ENCODE data around the gene PRPF6.
"Not testable (repeated sequence)": the region's sequence is repeated elsewhere in the genome, so short reads cannot be mapped to it uniquely, and the experiment has no call there.

PRPF6 gene

GRCh38 chr20:64000906-64001305 lies 20.0 kb downstream of the PRPF6 start:
- Histone ChIP-seq H3K4me1 (ENCODE audit: insufficient read depth, low read length) (no peaks in the 10 kb centered on the region), H3K9me3 (ENCODE audit: low read length) (no peaks in the 10 kb centered on the region), H3K9ac (ENCODE audit: low read length) (no peak overlapping the region), H3K4me3 (ENCODE audit: low read depth in 1 of 2, low read length in 2 of 2) (no peak overlapping the region), H3K27ac (ENCODE audit: low read depth, low read length) (no peak overlapping the region), H3K27me3 (ENCODE audit: control insufficient read depth in 1 of 2, insufficient read depth in 2 of 2, low read length in 2 of 2) (no peaks in the 10 kb centered on the region), H3K36me3 (ENCODE audit: insufficient read depth, low read length) (peaks cover 70% of the 10 kb centered on the region)

GRCh38 chr20:64001607-64002011 lies 20.7 kb downstream of the PRPF6 start:
- H3K27ac ChIP-seq (ENCODE audit: low read depth, low read length), result no peak overlapping the region
- H3K4me3 ChIP-seq (ENCODE audit: low read depth in 1 of 2, low read length in 2 of 2), result no peak overlapping the region
- no peaks in the 10 kb centered on the region for H3K9me3 ChIP-seq (ENCODE audit: low read length)
- no peaks in the 10 kb centered on the region for H3K27me3 ChIP-seq (ENCODE audit: control insufficient read depth in 1 of 2, insufficient read depth in 2 of 2, low read length in 2 of 2)
- no peaks in the 10 kb centered on the region for H3K4me1 ChIP-seq (ENCODE audit: insufficient read depth, low read length)
- H3K9ac ChIP-seq (ENCODE audit: low read length), result no peak overlapping the region
- H3K36me3 ChIP-seq (ENCODE audit: insufficient read depth, low read length), result peaks cover 65% of the 10 kb centered on the region

- H3K27ac ChIP-seq (ENCODE audit: low read depth, low read length), result no peak overlapping the region
- peaks cover 54% of the 10 kb centered on the region for H3K36me3 ChIP-seq (ENCODE audit: insufficient read depth, low read length)
- no peaks in the 10 kb centered on the region for H3K4me1 ChIP-seq (ENCODE audit: insufficient read depth, low read length)
These were observed 23.2 kb downstream of the PRPF6 start for GRCh38 chr20:64003960-64004725.

GRCh38 chr20:64005394-64005793 lies 24.5 kb downstream of the PRPF6 start:
- Histone ChIP-seq H3K4me3 (ENCODE audit: low read depth in 1 of 2, low read length in 2 of 2) (no peak overlapping the region), H3K27ac (ENCODE audit: low read depth, low read length) (no peak overlapping the region), H3K9me3 (ENCODE audit: low read length) (no peaks in the 10 kb centered on the region), H3K36me3 (ENCODE audit: insufficient read depth, low read length) (peaks cover 53% of the 10 kb centered on the region), H3K27me3 (ENCODE audit: control insufficient read depth in 1 of 2, insufficient read depth in 2 of 2, low read length in 2 of 2) (no peaks in the 10 kb centered on the region), H3K9ac (ENCODE audit: low read length) (no peak overlapping the region), H3K4me1 (ENCODE audit: insufficient read depth, low read length) (no peaks in the 10 kb centered on the region)

More at GRCh38 chr20:64003960-64004725, 23.2 kb downstream of the PRPF6 start:
- Histone ChIP-seq H3K27me3 (ENCODE audit: control insufficient read depth in 1 of 2, insufficient read depth in 2 of 2, low read length in 2 of 2) (no peaks in the 10 kb centered on the region), H3K9ac (ENCODE audit: low read length) (no peak overlapping the region), H3K4me3 (ENCODE audit: low read depth in 1 of 2, low read length in 2 of 2) (no peak overlapping the region), H3K9me3 (ENCODE audit: low read length) (no peaks in the 10 kb centered on the region)

GRCh38 chr20:64006490-64006889 lies 25.6 kb downstream of the PRPF6 start:
- H3K9ac ChIP-seq (ENCODE audit: low read length), result no peak overlapping the region
- peaks cover 53% of the 10 kb centered on the region for H3K36me3 ChIP-seq (ENCODE audit: insufficient read depth, low read length)
- H3K4me1 ChIP-seq (ENCODE audit: insufficient read depth, low read length), result no peaks in the 10 kb centered on the region
- no peak overlapping the region for H3K4me3 ChIP-seq (ENCODE audit: low read depth in 1 of 2, low read length in 2 of 2)
- no peaks in the 10 kb centered on the region for H3K9me3 ChIP-seq (ENCODE audit: low read length)
- H3K27ac ChIP-seq (ENCODE audit: low read depth, low read length), result no peak overlapping the region
- no peaks in the 10 kb centered on the region for H3K27me3 ChIP-seq (ENCODE audit: control insufficient read depth in 1 of 2, insufficient read depth in 2 of 2, low read length in 2 of 2)

- H3K27me3 ChIP-seq (ENCODE audit: control insufficient read depth in 1 of 2, insufficient read depth in 2 of 2, low read length in 2 of 2), result no peaks in the 10 kb centered on the region
- H3K27ac ChIP-seq (ENCODE audit: low read depth, low read length), result no peak overlapping the region
- no peak overlapping the region for H3K9ac ChIP-seq (ENCODE audit: low read length)
- peaks cover 53% of the 10 kb centered on the region for H3K36me3 ChIP-seq (ENCODE audit: insufficient read depth, low read length)
- no peaks in the 10 kb centered on the region for H3K9me3 ChIP-seq (ENCODE audit: low read length)
- no peaks in the 10 kb centered on the region for H3K4me1 ChIP-seq (ENCODE audit: insufficient read depth, low read length)
- H3K4me3 ChIP-seq (ENCODE audit: low read depth in 1 of 2, low read length in 2 of 2), result no peak overlapping the region
These were observed 26.0 kb downstream of the PRPF6 start for GRCh38 chr20:64006902-64007301.

- Histone ChIP-seq H3K36me3 (ENCODE audit: insufficient read depth, low read length) (peaks cover 43% of the 10 kb centered on the region), H3K4me1 (ENCODE audit: insufficient read depth, low read length) (no peaks in the 10 kb centered on the region), H3K4me3 (ENCODE audit: low read depth in 1 of 2, low read length in 2 of 2) (no peak overlapping the region), H3K27ac (ENCODE audit: low read depth, low read length) (no peak overlapping the region), H3K9ac (ENCODE audit: low read length) (no peak overlapping the region), H3K27me3 (ENCODE audit: control insufficient read depth in 1 of 2, insufficient read depth in 2 of 2, low read length in 2 of 2) (no peaks in the 10 kb centered on the region), H3K9me3 (ENCODE audit: low read length) (no peaks in the 10 kb centered on the region)
These were observed 29.0 kb downstream of the PRPF6 start for GRCh38 chr20:64009811-64010387.

- no peak overlapping the region for H3K4me3 ChIP-seq (ENCODE audit: low read depth in 1 of 2, low read length in 2 of 2)
- no peak overlapping the region for H3K9ac ChIP-seq (ENCODE audit: low read length)
- peaks cover 43% of the 10 kb centered on the region for H3K36me3 ChIP-seq (ENCODE audit: insufficient read depth, low read length)
- H3K4me1 ChIP-seq (ENCODE audit: insufficient read depth, low read length), result no peaks in the 10 kb centered on the region
- no peak overlapping the region for H3K27ac ChIP-seq (ENCODE audit: low read depth, low read length)
- H3K27me3 ChIP-seq (ENCODE audit: control insufficient read depth in 1 of 2, insufficient read depth in 2 of 2, low read length in 2 of 2), result no peaks in the 10 kb centered on the region
- H3K9me3 ChIP-seq (ENCODE audit: low read length), result no peaks in the 10 kb centered on the region
These were observed 29.8 kb downstream of the PRPF6 start for GRCh38 chr20:64010711-64011237.

GRCh38 chr20:64011366-64011779 lies 30.4 kb downstream of the PRPF6 start:
- Histone ChIP-seq H3K4me1 (ENCODE audit: insufficient read depth, low read length) (no peaks in the 10 kb centered on the region), H3K9me3 (ENCODE audit: low read length) (no peaks in the 10 kb centered on the region), H3K4me3 (ENCODE audit: low read depth in 1 of 2, low read length in 2 of 2) (no peak overlapping the region), H3K27ac (ENCODE audit: low read depth, low read length) (no peak overlapping the region), H3K9ac (ENCODE audit: low read length) (no peak overlapping the region), H3K27me3 (ENCODE audit: control insufficient read depth in 1 of 2, insufficient read depth in 2 of 2, low read length in 2 of 2) (no peaks in the 10 kb centered on the region), H3K36me3 (ENCODE audit: insufficient read depth, low read length) (peaks cover 43% of the 10 kb centered on the region)

GRCh38 chr20:64012385-64013154 lies 31.6 kb downstream of the PRPF6 start:
- not testable (repeated sequence) for H3K27me3 ChIP-seq (ENCODE audit: control insufficient read depth in 1 of 2, insufficient read depth in 2 of 2, low read length in 2 of 2); H3K9ac ChIP-seq (ENCODE audit: low read length); H3K9me3 ChIP-seq (ENCODE audit: low read length); H3K4me3 ChIP-seq (ENCODE audit: low read depth in 1 of 2, low read length in 2 of 2); H3K27ac ChIP-seq (ENCODE audit: low read depth, low read length); H3K4me1 ChIP-seq (ENCODE audit: insufficient read depth, low read length)
- H3K36me3 ChIP-seq (ENCODE audit: insufficient read depth, low read length), result peaks cover 48% of the 10 kb centered on the region

GRCh38 chr20:64015635-64016034 lies 34.7 kb downstream of the PRPF6 start:
- Histone ChIP-seq H3K27me3 (ENCODE audit: control insufficient read depth in 1 of 2, insufficient read depth in 2 of 2, low read length in 2 of 2) (no peaks in the 10 kb centered on the region), H3K4me3 (ENCODE audit: low read depth in 1 of 2, low read length in 2 of 2) (no peak overlapping the region), H3K27ac (ENCODE audit: low read depth, low read length) (no peak overlapping the region), H3K36me3 (ENCODE audit: insufficient read depth, low read length) (peaks cover 56% of the 10 kb centered on the region), H3K4me1 (ENCODE audit: insufficient read depth, low read length) (no peaks in the 10 kb centered on the region), H3K9me3 (ENCODE audit: low read length) (no peaks in the 10 kb centered on the region), H3K9ac (ENCODE audit: low read length) (no peak overlapping the region)
